CD14-positive monocyte (primary cell): ENCODE data around the gene COPB1. TPM values are rescaled to one million over a fixed set of nuclear protein-coding genes. Genes with fewer than 3 reads are reported as not detected.

Experiments
- DNase-seq, 3 donors: peaks; one replicate each; pipeline ENCODE4 v3.0.0-alpha.2; 2011 to 2022
- H2AFZ ChIP-seq: 2 replicates; pipeline ENCODE4 v1.6.0; 2012; ENCODE audit warnings: mild to moderate bottlenecking, low read depth, low read length, inconsistent platforms; ENCODE audit not compliant: insufficient read depth, poor library complexity, severe bottlenecking
- H3K27ac ChIP-seq, 2 donors: 1 replicate in 1 of 2; 2 replicates in 1 of 2; pipeline ENCODE4 v1.5.1; 2012 to 2013; ENCODE audit warnings: low read length in 2 of 2, control low read depth in 1 of 2, inconsistent platforms in 1 of 2, low read depth in 1 of 2, mild to moderate bottlenecking in 1 of 2
- H3K27me3 ChIP-seq, 2 donors: one replicate each; pipeline versions ENCODE4 v1.6.0 to v1.6.1; 2011 to 2013; ENCODE audit warnings: low read length in 2 of 2; ENCODE audit not compliant: control insufficient read depth in 2 of 2, insufficient read depth in 2 of 2
- H3K36me3 ChIP-seq, 2 donors: replicated peaks in 1 of 2; 1 replicate in 1 of 2; 2 replicates in 1 of 2; pipeline versions ENCODE4 v1.5.1 to v1.6.1; 2012 to 2013; ENCODE audit warnings: low read length in 2 of 2, control low read depth in 1 of 2, inconsistent platforms in 1 of 2, mild to moderate bottlenecking in 1 of 2; ENCODE audit not compliant: insufficient read depth in 2 of 2, control insufficient read depth in 1 of 2
- H3K4me1 ChIP-seq, 2 donors: 1 replicate in 1 of 2; 2 replicates in 1 of 2; pipeline versions ENCODE4 v1.5.1 to v1.6.1; 2012 to 2013; ENCODE audit warnings: low read length in 2 of 2, control low read depth in 1 of 2, inconsistent platforms in 1 of 2, mild to moderate bottlenecking in 1 of 2, moderate library complexity in 1 of 2; ENCODE audit not compliant: insufficient read depth in 2 of 2, control insufficient read depth in 1 of 2
- H3K4me2 ChIP-seq: replicated peaks from 2 replicates; pipeline ENCODE3; 2012; ENCODE audit warnings: low read length, moderate library complexity, mild to moderate bottlenecking; ENCODE audit not compliant: poor library complexity, severe bottlenecking; ENCODE audit errors: extremely low read depth
- H3K4me3 ChIP-seq, 3 experiments: fragments of 200-600 bp in 1 of 3; sonication (generic) in 1 of 3; replicated peaks in 1 of 3; 1 replicate in 2 of 3; 2 replicates in 1 of 3; pipeline ENCODE4 v1.5.1; 2011 to 2013; ENCODE audit warnings: low read length in 3 of 3, mild to moderate bottlenecking in 3 of 3, control low read depth in 2 of 3, low read depth in 2 of 3, inconsistent platforms in 1 of 3, moderate library complexity in 1 of 3
- H3K79me2 ChIP-seq: 2 replicates; pipeline ENCODE4 v1.6.0; 2012; ENCODE audit warnings: mild to moderate bottlenecking, control low read depth, inconsistent platforms, low read length, moderate library complexity; ENCODE audit not compliant: insufficient read depth
- H3K9ac ChIP-seq: 2 replicates; pipeline ENCODE4 v1.6.0; 2017; ENCODE audit warnings: low read length, mild to moderate bottlenecking; ENCODE audit not compliant: insufficient read depth, poor library complexity, severe bottlenecking
- H3K9me3 ChIP-seq, 2 donors: replicated peaks in 1 of 2; 1 replicate in 1 of 2; 2 replicates in 1 of 2; pipeline versions ENCODE4 v1.5.1 to v1.6.1; 2012 to 2013; ENCODE audit warnings: low read length in 2 of 2, control low read depth in 1 of 2; ENCODE audit not compliant: control insufficient read depth in 1 of 2, insufficient read depth in 1 of 2
- H4K20me1 ChIP-seq: 2 replicates; pipeline ENCODE4 v1.6.0; 2012; ENCODE audit warnings: mild to moderate bottlenecking, low read length, control low read depth, moderate library complexity; ENCODE audit not compliant: insufficient read depth
- H3K27ac Mint-ChIP-seq, 7 donors: one replicate each; pipeline ENCODE4 v1.8.0; 2020; ENCODE audit warnings: mild to moderate bottlenecking in 7 of 7, mixed read lengths in 7 of 7, moderate library complexity in 6 of 7, inconsistent platforms in 2 of 7
- H3K27me3 Mint-ChIP-seq, 3 donors: one replicate each; pipeline ENCODE4 v1.8.0; 2021 to 2022; ENCODE audit warnings: low read depth in 3 of 3, mild to moderate bottlenecking in 3 of 3, mixed read lengths in 3 of 3, moderate library complexity in 3 of 3, inconsistent platforms in 1 of 3
- H3K36me3 Mint-ChIP-seq, 2 donors: one replicate each; pipeline ENCODE4 v1.8.0; 2020; ENCODE audit warnings: mixed read lengths in 2 of 2, inconsistent platforms in 1 of 2, mild to moderate bottlenecking in 1 of 2
- H3K4me1 Mint-ChIP-seq: one replicate; pipeline ENCODE4 v1.8.0; 2020; ENCODE audit warnings: mild to moderate bottlenecking, mixed read lengths
- H3K4me3 Mint-ChIP-seq, 2 donors: one replicate each; pipeline ENCODE4 v1.8.0; 2020; ENCODE audit warnings: mild to moderate bottlenecking in 2 of 2, mixed read lengths in 2 of 2, moderate library complexity in 1 of 2
- H3K9me3 Mint-ChIP-seq, 7 donors: one replicate each; pipeline ENCODE4 v1.8.0; 2020 to 2022; ENCODE audit warnings: mixed read lengths in 7 of 7, mild to moderate bottlenecking in 6 of 7, moderate library complexity in 6 of 7, inconsistent platforms in 2 of 7
- CTCF ChIP-seq: fragments of 200-600 bp; IDR thresholded peaks from one replicate; pipeline ENCODE4 v1.8.0; 2022; ENCODE audit warnings: antibody characterized with exemption, mild to moderate bottlenecking
- WGBS: methylation state at CpG from one replicate; pipeline ENCODE4 v1.1.5; 2013; ENCODE audit warnings: missing lambda C conversion rate; ENCODE audit not compliant: insufficient coverage; 5-methylcytosine and 5-hydroxymethylcytosine counted together
- intact Hi-C, 2 donors: fragments of 100-400 bp; cut with micrococcal nuclease; formaldehyde crosslinking; loops; one replicate each; pipeline versions ENCODE4 v1.15.0 to v1.15.1; 2023
- polyA plus RNA-seq, 3 donors: library from polyadenylated mRNA; depleted of rRNA in 1 of 3; unstranded in 2 of 3; stranded (reverse) in 1 of 3; fragments of 300-500 nt in 2 of 3; fragments of >200 nt in 1 of 3; fragmentation: Illumina TruSeq in 2 of 3; gene quantifications; 1 replicate in 2 of 3; 2 replicates in 1 of 3; pipeline ENCODE4 v1.2.3, GENCODE V29; 2012 to 2021

COPB1 gene
- polyA plus RNA-seq, 3 donors = 37.8 to 108 (median 87.1) TPM

- Mint-ChIP-seq H3K4me3 (no peak overlapping the region), H3K27me3 (peaks cover 0 to 1% (median 0%) of the 10 kb centered on the region in 3 donors), H3K9me3 (no peaks in the 10 kb centered on the region), H3K27ac (no peak overlapping the region), H3K4me1 (peaks cover 5% of the 10 kb centered on the region), H3K36me3 (peaks cover 66 to 92% of the 10 kb centered on the region in 2 donors)
- no peaks in the 10 kb centered on the region for H3K9me3 ChIP-seq
- no peak overlapping the region for H3K4me2 ChIP-seq
- H3K36me3 ChIP-seq = peaks cover 86 to 99% of the 10 kb centered on the region in 2 donors
- peaks cover 27% of the 10 kb centered on the region for H4K20me1 ChIP-seq
- no peak for DNase-seq
- H2AFZ ChIP-seq = no peak overlapping the region
- intact Hi-C loops = loop anchor here in 1 of 2 donors (10.0 kb wide), 1 partner anchor 381 kb away; the partner anchor contains the start of gene CYP2R1
- no peaks in the 10 kb centered on the region for H3K27me3 ChIP-seq
- no peak overlapping the region for H3K27ac ChIP-seq
- no peak overlapping the region for H3K9ac ChIP-seq
- WGBS = no CpG with 5 or more reads among the region's 4 CpGs
- TF ChIP-seq CTCF = no peak
- H3K4me3 ChIP-seq = no peak overlapping the region
- H3K4me1 ChIP-seq = peaks cover 4% of the 10 kb centered on the region in 2 donors
- H3K79me2 ChIP-seq = peaks cover 40% of the 10 kb centered on the region
Measured at GRCh38 chr11:14513800-14514199, 14.2 kb upstream of the COPB1 start.

GRCh38 chr11:14506532-14506931 is 6.9 kb upstream of the COPB1 start:
- H3K27ac Mint-ChIP-seq = peak overlapping the region in 2 of 7 donors; percentile 21 to 66

More at GRCh38 chr11:14506532-14506931, 6.9 kb upstream of the COPB1 start:
- H3K79me2 ChIP-seq = no peaks in the 10 kb centered on the region
- H4K20me1 ChIP-seq = no peaks in the 10 kb centered on the region
- H3K4me3 ChIP-seq = no peak overlapping the region
- Mint-ChIP-seq H3K36me3 (peaks cover 67 to 91% of the 10 kb centered on the region in 2 donors), H3K4me1 (no peaks in the 10 kb centered on the region), H3K27me3 (no peaks in the 10 kb centered on the region), H3K4me3 (no peak overlapping the region), H3K9me3 (no peaks in the 10 kb centered on the region)
- H3K27ac ChIP-seq = no peak overlapping the region
- intact Hi-C loops = no loop called here
- no peak for TF ChIP-seq CTCF
- H3K9ac ChIP-seq = no peak overlapping the region
- no peak for DNase-seq
- H3K9me3 ChIP-seq = no peaks in the 10 kb centered on the region
- no peaks in the 10 kb centered on the region for H3K27me3 ChIP-seq
- H3K36me3 ChIP-seq = peaks cover 75 to 86% of the 10 kb centered on the region in 2 donors
- H3K4me1 ChIP-seq = no peaks in the 10 kb centered on the region
- H3K4me2 ChIP-seq = no peak overlapping the region
- no peak overlapping the region for H2AFZ ChIP-seq
- 97% methylated on average over 3 of the region's 3 CpGs for WGBS
